Measurements from ENCODE around the gene TMCC2. TPM values are rescaled to one million over a fixed set of nuclear protein-coding genes. Genes with fewer than 3 reads are reported as not detected.

Gene TMCC2
- total and polyA plus RNA-seq, 2 experiments from 2014 or later, result 2.6 to 9.9 TPM

GRCh38 chr1:205211839-205212536 lies 15.8 kb upstream of the TMCC2 start (continued):
- TF ChIP-seq POLR2AphosphoS5 (IDR thresholded peaks at IDR 0.05; ENCODE audit: low read depth), result no peak
- TF ChIP-seq JUNB (IDR thresholded peaks at IDR 0.05; ENCODE audit: unreplicated experiment), result no peak
- TF ChIP-seq REST (IDR thresholded peaks at IDR 0.05; ENCODE audit: unreplicated experiment), result no peak
- TF ChIP-seq ZNF114 (CRISPR knock-in tag; IDR thresholded peaks at IDR 0.05), result no peak

- H3K27ac Mint-ChIP-seq, result no peak overlapping the region
- Histone ChIP-seq H3K4me2 (no peak overlapping the region), H3K4me1 (ENCODE audit: insufficient read depth) (peaks cover 12% of the 10 kb centered on the region), H3K27ac (ENCODE audit: low read depth) (no peak overlapping the region), H2AFZ (no peak overlapping the region; the same call in 1 of the 2 replicates), H4K20me1 (replicated peaks; ENCODE audit: insufficient read depth) (no peaks in the 10 kb centered on the region), H3K27me3 (ENCODE audit: insufficient read depth) (no peaks in the 10 kb centered on the region), H3K9me2 (ENCODE audit: insufficient read depth) (no peaks in the 10 kb centered on the region), H3K79me2 (replicated peaks; ENCODE audit: insufficient read depth) (peaks cover 6% of the 10 kb centered on the region), H3K36me3 (ENCODE audit: insufficient read depth) (no peaks in the 10 kb centered on the region), H3F3A (replicated peaks; ENCODE audit: low read depth) (no peaks in the 10 kb centered on the region), H3K4me3 (no peak overlapping the region)
- DNase-seq (ENCODE audit: low spot score) (no peak), ATAC-seq (no peak)
- H3K4me1 Mint-ChIP-seq, result peaks cover 18% of the 10 kb centered on the region
- H3K4me3 Mint-ChIP-seq, result no peak overlapping the region
- no peaks in the 10 kb centered on the region for H3K9me3 Mint-ChIP-seq
- H3K36me3 Mint-ChIP-seq (ENCODE audit: low read depth), result no peaks in the 10 kb centered on the region
- H3K27me3 Mint-ChIP-seq (ENCODE audit: insufficient read depth, low read depth, poor library complexity), result peaks cover 22% of the 10 kb centered on the region
- TF ChIP-seq ZNF462 (CRISPR knock-in tag; IDR thresholded peaks at IDR 0.05) (no peak), STAT1 (IDR thresholded peaks at IDR 0.05; ENCODE audit: unreplicated experiment) (no peak), JUNB (IDR thresholded peaks at IDR 0.05; ENCODE audit: unreplicated experiment) (no peak), CTCF (conservative IDR thresholded peaks at IDR 0.05; ENCODE audit: low read depth in 2 of 2) (no peak), ETS1 (IDR thresholded peaks at IDR 0.05) (no peak), NANOG (IDR thresholded peaks at IDR 0.05; ENCODE audit: borderline replicate concordance) (no peak), EZH2phosphoT487 (IDR thresholded peaks at IDR 0.05; ENCODE audit: unreplicated experiment) (no peak), POLR2AphosphoS5 (IDR thresholded peaks at IDR 0.05; ENCODE audit: low read depth) (no peak), EZH2 (IDR thresholded peaks at IDR 0.05; ENCODE audit: low read depth, unreplicated experiment) (no peak), ZNF331 (CRISPR knock-in tag; IDR thresholded peaks at IDR 0.05; ENCODE audit: low read depth) (no peak), CREB1 (CRISPR knock-in tag; IDR thresholded peaks at IDR 0.05; ENCODE audit: low read depth) (no peak)
Observed at GRCh38 chr1:205214756-205215155, 13.0 kb upstream of the TMCC2 start.

All from GM23338 (cell line).